A673 (cell line): ENCODE measurements around the gene TBCD. TPM values are rescaled to one million over a fixed set of nuclear protein-coding genes. Genes with fewer than 3 reads are reported as not detected.

Experiments
- BruUV-seq: library from RNA; stranded (reverse); fragments of 400-500 nt; replicated peaks from 2 replicates; lab custom pipeline; 2021; lab: Mats Ljungman, UMichigan
- CTCF ChIA-PET: fragments of 300-600 bp; sonication (Branson Sonifier 250); formaldehyde crosslinking; loops from one replicate; lab custom pipeline; 2022; ENCODE audit warnings: antibody characterized with exemption; lab: Charles Lee
- POLR2A ChIA-PET: fragments of 300-600 bp; sonication (Branson Sonifier 250); formaldehyde crosslinking; loops from one replicate; lab custom pipeline; 2022; ENCODE audit warnings: antibody characterized with exemption; ENCODE audit not compliant: low non-redundant PET; lab: Charles Lee
- DNase-seq: peaks from one replicate; pipeline ENCODE4 v3.0.0-alpha.2; 2015; ENCODE audit warnings: low spot score
- H3K27ac ChIP-seq: fragments of 200-600 bp; sonication (generic); 2 replicates; pipeline ENCODE4 v1.5.1; 2016; ENCODE audit warnings: mixed run types, low read depth, mild to moderate bottlenecking, mixed read lengths, antibody characterized with exemption, low read length; ENCODE audit not compliant: poor library complexity, severe bottlenecking
- H3K27me3 ChIP-seq: fragments of 200-600 bp; sonication (generic); replicated peaks from 2 replicates; pipeline ENCODE4 v1.6.1; 2017; ENCODE audit warnings: mixed run types, low read depth, mild to moderate bottlenecking, mixed read lengths, antibody characterized with exemption, low read length; ENCODE audit not compliant: insufficient read depth, poor library complexity
- H3K36me3 ChIP-seq: fragments of 200-600 bp; sonication (generic); 2 replicates; pipeline ENCODE4 v1.6.1; 2016; ENCODE audit warnings: mixed run types, mild to moderate bottlenecking, mixed read lengths, antibody characterized with exemption, low read length; ENCODE audit not compliant: insufficient read depth, poor library complexity, severe bottlenecking
- H3K4me1 ChIP-seq: fragments of 200-600 bp; sonication (generic); 2 replicates; pipeline ENCODE4 v1.6.1; 2017; ENCODE audit warnings: mixed run types, mild to moderate bottlenecking, mixed read lengths, antibody characterized with exemption, low read length; ENCODE audit not compliant: insufficient read depth, poor library complexity, severe bottlenecking
- H3K4me3 ChIP-seq: fragments of 200-600 bp; sonication (generic); 2 replicates; pipeline ENCODE4 v1.5.1; 2016; ENCODE audit warnings: low read depth, mixed run types, mild to moderate bottlenecking, mixed read lengths, low read length; ENCODE audit not compliant: poor library complexity, severe bottlenecking
- H3K9me3 ChIP-seq: fragments of 200-600 bp; sonication (generic); 2 replicates; pipeline ENCODE4 v1.6.1; 2016; ENCODE audit warnings: mixed run types, low read depth, mild to moderate bottlenecking, mixed read lengths, antibody characterized with exemption, low read length; ENCODE audit not compliant: poor library complexity, severe bottlenecking
- EZH2 ChIP-seq: fragments of 200-600 bp; sonication (generic); IDR thresholded peaks from 2 replicates; pipeline ENCODE4 v1.6.1; 2017; ENCODE audit warnings: borderline replicate concordance, low read depth, mild to moderate bottlenecking, mixed read lengths, antibody characterized with exemption, low read length; ENCODE audit not compliant: poor library complexity, severe bottlenecking
- intact Hi-C: fragments of 100-400 bp; cut with micrococcal nuclease; formaldehyde crosslinking; loops from one replicate; pipeline ENCODE4 v1.10.0; 2022; ENCODE audit not compliant: unreplicated experiment
- total RNA-seq: library from RNA; stranded (reverse); gene quantifications from 2 replicates; pipeline ENCODE4 v1.2.3, GENCODE V29; 2021
- TF ChIP-seq, protein P1 (sequence below): fragments of 300-800, 200-600 bp; sonication (generic); conservative IDR thresholded peaks from 2 replicates; pipeline ENCODE4 v1.5.1; 2017; ENCODE audit warnings: low read depth, mild to moderate bottlenecking, antibody characterized with exemption, low read length, moderate library complexity, mixed read lengths

The TBCD gene
- total RNA-seq, 1 experiment from 2014 or later: 113 TPM

DNA sequence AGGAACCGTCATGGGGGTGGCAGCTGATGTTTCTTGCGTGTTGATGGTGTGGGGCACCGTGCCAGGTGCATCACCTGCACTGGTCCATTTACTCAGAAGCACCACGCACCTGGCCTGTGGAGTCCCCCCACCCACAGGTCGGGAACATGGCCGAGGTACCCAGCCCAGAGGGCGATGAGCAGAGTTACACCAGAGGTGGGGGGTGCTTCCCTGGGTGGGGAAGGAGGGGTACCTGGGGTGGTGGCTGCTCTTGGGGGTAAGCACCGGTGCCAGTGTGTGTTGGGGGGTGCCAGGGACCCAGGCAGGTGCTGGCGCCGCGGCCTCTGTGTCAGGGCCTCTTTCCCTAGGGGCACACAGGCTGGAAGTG, 92.9 kb downstream of the TBCD start:
- DNase-seq: no peak
- CTCF ChIA-PET: no interaction called here
- intact Hi-C loops: no loop called here
- Histone ChIP-seq H3K9me3 (no peaks in the 10 kb centered on the region), H3K27ac (no peak overlapping the region), H3K27me3 (no peaks in the 10 kb centered on the region), H3K4me1 (no peaks in the 10 kb centered on the region), H3K4me3 (no peak overlapping the region), H3K36me3 (no peaks in the 10 kb centered on the region)
- BruUV-seq: no TSS peak
- POLR2A ChIA-PET: interaction anchor here (0.6 kb wide), 1 partner anchor 221 kb away, joined by 3 read pairs; no protein-coding TSS in a partner anchor
- no peak for TF ChIP-seq EZH2
- TF ChIP-seq, protein P1, sequence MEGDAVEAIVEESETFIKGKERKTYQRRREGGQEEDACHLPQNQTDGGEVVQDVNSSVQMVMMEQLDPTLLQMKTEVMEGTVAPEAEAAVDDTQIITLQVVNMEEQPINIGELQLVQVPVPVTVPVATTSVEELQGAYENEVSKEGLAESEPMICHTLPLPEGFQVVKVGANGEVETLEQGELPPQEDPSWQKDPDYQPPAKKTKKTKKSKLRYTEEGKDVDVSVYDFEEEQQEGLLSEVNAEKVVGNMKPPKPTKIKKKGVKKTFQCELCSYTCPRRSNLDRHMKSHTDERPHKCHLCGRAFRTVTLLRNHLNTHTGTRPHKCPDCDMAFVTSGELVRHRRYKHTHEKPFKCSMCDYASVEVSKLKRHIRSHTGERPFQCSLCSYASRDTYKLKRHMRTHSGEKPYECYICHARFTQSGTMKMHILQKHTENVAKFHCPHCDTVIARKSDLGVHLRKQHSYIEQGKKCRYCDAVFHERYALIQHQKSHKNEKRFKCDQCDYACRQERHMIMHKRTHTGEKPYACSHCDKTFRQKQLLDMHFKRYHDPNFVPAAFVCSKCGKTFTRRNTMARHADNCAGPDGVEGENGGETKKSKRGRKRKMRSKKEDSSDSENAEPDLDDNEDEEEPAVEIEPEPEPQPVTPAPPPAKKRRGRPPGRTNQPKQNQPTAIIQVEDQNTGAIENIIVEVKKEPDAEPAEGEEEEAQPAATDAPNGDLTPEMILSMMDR: no peak

DNA sequence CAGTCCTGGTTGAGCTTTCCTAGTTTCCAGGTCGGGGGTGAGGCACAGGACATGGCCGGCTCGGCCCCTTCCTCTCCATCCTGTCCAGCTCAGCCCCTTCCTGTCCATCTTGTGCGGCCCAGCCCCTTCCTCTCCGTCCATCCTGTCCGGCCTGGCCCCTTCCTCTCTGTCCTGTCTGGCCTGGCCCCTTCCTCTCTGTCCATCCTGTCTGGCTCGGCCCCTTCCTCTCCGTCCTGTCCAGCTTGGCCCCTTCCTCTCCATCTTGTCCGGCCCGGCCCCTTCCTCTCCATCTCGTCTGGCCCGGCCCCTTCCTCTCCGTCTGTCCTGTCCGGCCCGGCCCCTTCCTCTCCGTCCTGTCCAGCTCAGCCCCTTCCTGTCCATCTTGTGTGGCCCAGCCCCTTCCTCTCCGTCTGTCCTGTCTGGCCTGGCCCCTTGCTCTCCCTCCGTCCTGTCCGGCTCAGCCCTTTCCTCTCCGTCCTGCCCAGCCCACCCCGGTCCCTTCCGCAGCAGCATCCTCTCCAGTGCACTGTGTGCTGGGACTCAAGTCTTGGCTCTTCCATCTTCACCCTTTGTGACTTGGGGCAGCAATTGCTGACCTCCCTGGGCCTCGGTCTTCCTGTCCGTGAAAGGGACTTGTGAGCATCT, 93.4 kb downstream of the TBCD start:
- ChIA-PET CTCF (no interaction called here), POLR2A (no interaction called here)
- Histone ChIP-seq H3K27ac (no peak overlapping the region), H3K27me3 (no peaks in the 10 kb centered on the region), H3K36me3 (no peaks in the 10 kb centered on the region), H3K4me3 (no peak overlapping the region), H3K9me3 (no peaks in the 10 kb centered on the region), H3K4me1 (no peaks in the 10 kb centered on the region)
- no peak for DNase-seq
- no TSS peak for BruUV-seq
- no peak for TF ChIP-seq EZH2
- TF ChIP-seq, protein P1: no peak
- intact Hi-C loops: no loop called here

DNA sequence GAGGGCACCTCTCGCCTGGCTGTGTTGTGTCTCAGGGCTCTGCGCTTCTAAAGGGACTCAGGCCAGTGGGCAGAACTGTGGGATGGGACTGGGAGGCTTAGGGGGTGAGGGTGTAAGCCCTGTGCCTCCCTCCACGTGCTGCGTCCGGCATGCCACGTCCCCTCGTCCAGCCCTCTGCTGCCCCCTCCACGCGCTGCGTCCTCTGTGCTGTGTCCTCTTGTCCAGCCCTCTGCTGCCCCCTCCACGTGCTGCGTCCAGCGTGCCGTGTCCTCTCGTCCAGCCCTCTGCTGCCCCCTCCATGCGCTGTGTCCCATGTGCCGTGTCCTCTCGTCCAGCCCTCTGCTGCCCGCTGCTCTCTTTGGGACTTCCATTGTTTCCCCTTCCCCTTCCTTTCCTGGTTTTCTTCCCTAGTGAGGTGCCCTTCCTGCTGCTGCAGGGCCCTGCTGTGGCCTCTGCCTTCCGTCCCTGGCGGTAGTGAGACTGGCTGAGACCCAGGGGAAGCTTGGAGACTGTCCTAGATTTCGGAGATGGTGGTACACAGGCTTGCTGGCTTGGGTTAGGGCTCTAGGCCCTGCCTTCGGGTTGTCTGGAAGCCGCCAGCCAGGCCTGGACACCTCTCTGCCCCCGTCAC, 94.3 kb downstream of the TBCD start:
- H3K4me3 ChIP-seq: no peak overlapping the region
- TF ChIP-seq EZH2: no peak
- TF ChIP-seq, protein P1: no peak
- H3K27me3 ChIP-seq: no peaks in the 10 kb centered on the region
- no peak overlapping the region for H3K27ac ChIP-seq
- intact Hi-C loops: no loop called here
- CTCF ChIA-PET: no interaction called here
- no peaks in the 10 kb centered on the region for H3K9me3 ChIP-seq
- POLR2A ChIA-PET: no interaction called here
- no peak for DNase-seq
- H3K4me1 ChIP-seq: no peaks in the 10 kb centered on the region
- H3K36me3 ChIP-seq: no peaks in the 10 kb centered on the region
- no TSS peak for BruUV-seq
